Urothelium cell line (cell line): Measurements from ENCODE around the gene KCNH3.
A peak's percentile ranks its signal among the peaks of the same experiment; 100 is the strongest.

Experiments used
- DNase-seq: peaks from one replicate; pipeline ENCODE4 v3.0.0; 2011; ENCODE audit warnings: low spot score, mixed read lengths
- FAIRE-seq: peaks from 2 replicates; lab custom pipeline; 2011; peaks lifted over from hg19 to GRCh38; lab: Jason Lieb, UNC

Gene KCNH3

DNA sequence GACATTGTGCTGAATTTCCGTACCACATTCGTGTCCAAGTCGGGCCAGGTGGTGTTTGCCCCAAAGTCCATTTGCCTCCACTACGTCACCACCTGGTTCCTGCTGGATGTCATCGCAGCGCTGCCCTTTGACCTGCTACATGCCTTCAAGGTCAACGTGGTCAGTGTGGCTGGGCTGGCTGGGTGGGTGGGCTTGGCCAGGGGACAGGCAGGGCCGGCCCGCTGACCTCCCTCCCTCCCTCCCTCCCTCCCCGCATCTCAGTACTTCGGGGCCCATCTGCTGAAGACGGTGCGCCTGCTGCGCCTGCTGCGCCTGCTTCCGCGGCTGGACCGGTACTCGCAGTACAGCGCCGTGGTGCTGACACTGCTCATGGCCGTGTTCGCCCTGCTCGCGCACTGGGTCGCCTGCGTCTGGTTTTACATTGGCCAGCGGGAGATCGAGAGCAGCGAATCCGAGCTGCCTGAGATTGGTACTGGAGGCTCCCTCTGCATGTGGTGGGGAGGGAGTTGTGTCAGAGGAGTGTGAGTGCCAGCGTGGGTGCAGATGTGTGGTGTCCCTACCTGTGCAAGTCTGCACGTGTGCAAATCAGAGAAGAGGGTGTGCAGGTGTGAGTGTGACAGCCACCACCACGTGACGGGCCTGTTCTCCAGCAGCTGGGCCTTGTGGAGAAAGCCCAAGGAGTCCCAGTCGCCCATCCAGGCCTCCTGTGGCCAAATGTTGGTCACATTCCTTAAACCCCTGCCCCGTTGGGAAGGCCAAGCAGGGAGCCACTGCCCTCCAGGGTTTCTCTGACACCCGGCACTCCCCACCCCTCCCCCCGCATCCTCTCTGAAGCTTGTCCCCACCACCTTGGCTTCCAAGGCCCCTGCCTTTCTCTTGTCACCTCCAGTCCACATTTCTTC is 5.3 kb downstream of the KCNH3 start:
- FAIRE-seq (no peak), DNase-seq (no peak)

GRCh38 chr12:49545815-49546214 is 7.0 kb downstream of the KCNH3 start:
- FAIRE-seq (no peak), DNase-seq (no peak)

DNA sequence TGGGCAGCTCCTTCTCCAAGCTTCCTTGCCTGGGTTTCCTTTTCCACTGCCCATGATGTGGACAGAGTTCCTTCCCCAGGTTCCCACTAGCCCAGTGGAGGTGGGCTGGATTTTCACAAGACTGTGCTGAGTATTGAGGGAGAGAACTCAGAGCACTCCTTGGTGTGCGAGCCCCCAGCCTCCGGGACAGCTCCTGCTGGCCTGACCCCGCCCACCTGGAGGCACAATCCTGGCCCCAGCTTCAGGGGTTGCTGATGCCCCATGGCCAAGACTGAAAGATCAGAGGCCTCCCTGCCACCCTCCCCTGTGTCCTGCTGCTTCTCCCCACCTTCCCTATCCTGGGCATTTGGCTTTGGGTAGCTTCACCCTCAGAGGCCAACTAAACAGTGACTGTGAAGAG is 7.7 kb downstream of the KCNH3 start:
- FAIRE-seq: no peak

GRCh38 chr12:49547090-49547690 is 8.4 kb downstream of the KCNH3 start:
- FAIRE-seq (no peak), DNase-seq (no peak)

More for the DNA sequence above, 7.7 kb downstream of the KCNH3 start:
- no peak for DNase-seq

DNA sequence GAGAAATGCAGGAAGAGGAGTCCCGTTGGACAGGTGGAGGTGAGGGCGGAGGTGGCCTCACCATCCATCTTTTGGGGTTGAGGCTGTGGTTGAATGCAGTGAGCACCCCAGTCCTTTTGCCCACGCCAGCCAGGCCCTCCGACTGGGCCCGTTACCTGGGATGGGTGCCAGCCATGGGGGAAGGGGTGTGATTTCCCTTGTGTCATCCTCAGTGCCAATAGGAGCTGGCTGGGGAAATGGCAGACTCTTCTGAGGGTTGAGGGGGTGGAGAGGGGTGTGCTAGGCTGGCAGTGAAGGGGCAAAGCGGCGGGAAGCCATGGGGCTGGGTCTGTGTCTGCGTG is 9.6 kb downstream of the KCNH3 start:
- DNase-seq (no peak), FAIRE-seq (no peak)

DNA sequence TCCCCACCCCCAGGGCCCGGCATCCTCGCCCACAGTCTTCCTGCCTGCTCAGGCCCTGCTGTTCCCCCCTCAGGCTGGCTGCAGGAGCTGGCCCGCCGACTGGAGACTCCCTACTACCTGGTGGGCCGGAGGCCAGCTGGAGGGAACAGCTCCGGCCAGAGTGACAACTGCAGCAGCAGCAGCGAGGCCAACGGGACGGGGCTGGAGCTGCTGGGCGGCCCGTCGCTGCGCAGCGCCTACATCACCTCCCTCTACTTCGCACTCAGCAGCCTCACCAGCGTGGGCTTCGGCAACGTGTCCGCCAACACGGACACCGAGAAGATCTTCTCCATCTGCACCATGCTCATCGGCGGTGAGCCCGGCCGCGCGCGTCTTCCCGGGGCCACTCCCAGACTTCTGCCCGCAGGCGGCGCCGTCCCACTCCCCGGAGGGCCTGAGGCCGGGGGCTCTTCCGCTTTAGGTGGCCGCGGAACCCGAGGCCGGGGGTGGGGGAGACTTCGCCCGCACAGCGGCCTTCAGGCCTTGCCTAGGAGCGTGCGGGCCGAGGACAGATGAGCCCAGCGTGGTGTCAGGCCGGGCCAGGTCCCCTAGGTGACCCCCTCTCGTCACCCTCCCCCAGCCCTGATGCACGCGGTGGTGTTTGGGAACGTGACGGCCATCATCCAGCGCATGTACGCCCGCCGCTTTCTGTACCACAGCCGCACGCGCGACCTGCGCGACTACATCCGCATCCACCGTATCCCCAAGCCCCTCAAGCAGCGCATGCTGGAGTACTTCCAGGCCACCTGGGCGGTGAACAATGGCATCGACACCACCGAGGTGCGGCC is 10.2 kb downstream of the KCNH3 start:
- FAIRE-seq: no peak

DNA sequence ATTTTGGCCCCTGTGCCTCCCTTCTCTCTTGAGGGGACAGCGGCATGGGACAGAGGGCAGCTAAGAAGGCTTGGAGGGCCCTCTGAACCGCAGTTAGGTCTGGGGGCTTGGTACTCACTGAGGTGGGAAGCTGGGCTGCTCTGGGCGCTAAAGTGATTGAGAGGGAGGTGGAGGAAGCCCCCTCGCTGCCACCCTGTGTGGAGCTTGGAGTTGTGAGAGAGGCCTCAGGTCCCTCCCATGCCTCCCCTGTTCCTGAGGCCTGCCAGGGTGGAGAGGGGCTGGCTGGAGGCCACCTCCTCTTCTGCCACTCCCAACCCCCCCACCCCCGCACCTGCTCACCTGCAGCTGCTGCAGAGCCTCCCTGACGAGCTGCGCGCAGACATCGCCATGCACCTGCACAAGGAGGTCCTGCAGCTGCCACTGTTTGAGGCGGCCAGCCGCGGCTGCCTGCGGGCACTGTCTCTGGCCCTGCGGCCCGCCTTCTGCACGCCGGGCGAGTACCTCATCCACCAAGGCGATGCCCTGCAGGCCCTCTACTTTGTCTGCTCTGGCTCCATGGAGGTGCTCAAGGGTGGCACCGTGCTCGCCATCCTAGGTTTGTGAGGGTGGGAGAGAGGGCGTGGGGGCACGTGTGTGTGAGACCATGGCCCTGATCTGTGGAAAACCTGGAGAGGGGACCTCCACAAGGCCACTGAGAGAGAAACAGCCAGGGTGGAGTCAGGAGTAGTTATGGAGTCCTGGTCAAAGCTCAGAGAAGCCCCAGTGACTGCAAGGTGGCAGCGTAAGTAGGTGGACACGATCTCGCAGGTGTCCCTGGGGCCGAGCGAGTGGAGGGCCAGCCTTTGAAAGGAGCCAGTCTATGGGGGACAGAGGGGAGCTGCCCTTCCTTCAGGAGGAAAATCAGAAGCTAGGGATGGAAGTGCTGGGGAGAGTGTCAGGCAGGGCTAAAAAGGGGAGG is 11.2 kb downstream of the KCNH3 start:
- no peak for DNase-seq
- FAIRE-seq: no peak

More for the DNA sequence above, 10.2 kb downstream of the KCNH3 start:
- DNase-seq: no peak

- DNase-seq (no peak), FAIRE-seq (no peak)
Observed at GRCh38 chr12:49550693-49551252, 11.9 kb downstream of the KCNH3 start.

DNA sequence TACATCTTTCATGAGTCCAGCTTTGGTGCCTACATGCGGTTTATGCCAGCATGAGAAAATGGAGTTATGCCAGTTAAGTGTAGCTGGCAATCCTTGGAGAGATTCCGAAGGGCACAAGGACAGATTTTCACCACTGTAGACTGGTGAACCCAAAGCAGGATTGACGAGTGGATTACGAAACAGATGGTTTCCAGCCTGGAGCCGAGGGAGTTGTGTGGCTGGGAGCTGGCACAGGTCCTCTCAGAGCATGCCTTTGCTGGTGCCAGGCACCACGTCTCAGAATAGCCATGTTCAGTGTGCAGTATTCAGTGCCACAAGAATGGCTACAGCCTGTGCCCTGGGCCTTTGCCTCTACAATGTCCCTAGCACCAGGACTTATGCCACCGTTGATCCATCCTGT is 13.2 kb downstream of the KCNH3 start:
- FAIRE-seq (no peak), DNase-seq (no peak)

GRCh38 chr12:49552425-49552824 is 13.6 kb downstream of the KCNH3 start:
- DNase-seq: no peak
- FAIRE-seq: no peak

DNA sequence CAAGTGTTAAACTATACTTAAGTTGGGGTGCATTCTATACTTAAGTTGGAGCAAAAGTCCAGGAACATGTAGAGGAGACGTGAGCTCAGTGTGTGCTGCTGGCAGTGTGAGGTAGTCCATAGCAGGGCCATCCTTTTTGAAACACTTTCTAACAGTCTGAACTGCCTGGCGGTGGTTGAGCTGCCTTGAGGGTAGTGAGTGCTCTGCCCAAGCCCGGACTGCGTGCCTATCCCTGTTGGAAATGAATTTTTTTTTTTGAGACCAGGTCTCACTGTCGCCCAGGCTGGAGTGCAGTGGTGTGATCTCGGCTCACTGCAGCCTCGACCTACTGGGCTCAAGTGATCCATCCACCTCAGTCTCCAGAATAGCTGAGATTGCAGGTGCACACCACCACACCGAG is 14.1 kb downstream of the KCNH3 start:
- FAIRE-seq (no peak), DNase-seq (no peak)

DNA sequence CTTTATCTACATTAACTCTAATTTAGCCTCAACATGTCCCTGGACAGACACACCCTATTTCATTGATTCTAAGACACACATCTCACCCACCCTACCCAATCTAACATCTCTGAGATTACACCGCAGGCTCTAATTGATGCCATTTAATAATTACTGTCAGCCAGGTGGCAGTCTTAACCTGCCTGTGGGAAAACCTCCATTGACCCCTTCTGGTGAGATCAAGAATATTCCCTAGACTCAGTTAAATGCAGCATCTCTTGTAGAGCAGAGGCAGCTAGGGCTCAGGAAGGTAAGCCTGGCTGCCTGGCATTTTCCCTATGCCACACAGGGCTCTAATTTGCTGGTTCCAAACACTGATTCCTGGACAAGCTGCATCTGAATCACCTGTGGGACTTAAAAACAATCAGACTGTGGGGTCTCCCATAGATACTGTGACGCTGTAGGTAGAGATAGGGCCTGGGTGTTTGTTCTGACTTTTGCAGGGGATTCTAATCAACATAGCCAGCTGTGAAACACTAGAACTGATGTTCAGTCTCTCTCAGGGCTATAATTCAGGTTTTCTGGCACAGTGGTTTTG is 14.8 kb downstream of the KCNH3 start:
- no peak for FAIRE-seq
- DNase-seq: peak; percentile 58

GRCh38 chr12:49554266-49554665 is 15.4 kb downstream of the KCNH3 start:
- DNase-seq: no peak
- no peak for FAIRE-seq

DNA sequence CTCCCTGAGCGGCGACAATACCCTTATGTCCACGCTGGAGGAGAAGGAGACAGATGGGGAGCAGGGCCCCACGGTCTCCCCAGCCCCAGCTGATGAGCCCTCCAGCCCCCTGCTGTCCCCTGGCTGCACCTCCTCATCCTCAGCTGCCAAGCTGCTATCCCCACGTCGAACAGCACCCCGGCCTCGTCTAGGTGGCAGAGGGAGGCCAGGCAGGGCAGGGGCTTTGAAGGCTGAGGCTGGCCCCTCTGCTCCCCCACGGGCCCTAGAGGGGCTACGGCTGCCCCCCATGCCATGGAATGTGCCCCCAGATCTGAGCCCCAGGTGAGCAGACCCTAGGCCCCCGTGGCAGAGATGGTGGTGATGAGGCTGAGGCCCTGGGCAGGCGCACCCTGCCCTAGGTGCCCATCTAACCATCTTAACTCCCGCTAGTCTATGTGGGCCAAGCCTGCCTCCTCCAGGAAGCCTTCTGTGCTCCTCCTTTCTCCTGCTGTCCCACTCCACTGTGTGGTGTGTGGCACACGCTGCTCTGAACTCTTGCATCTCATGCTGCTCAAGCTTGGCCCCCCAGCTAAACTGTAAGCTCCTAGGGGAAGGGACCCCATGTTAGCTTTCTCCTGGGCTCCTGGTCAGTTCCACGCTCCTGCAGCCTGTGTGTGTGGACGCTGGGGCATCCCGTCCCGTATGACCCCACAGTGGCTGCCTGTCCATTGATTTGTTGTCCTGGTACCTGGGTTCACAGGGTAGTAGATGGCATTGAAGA is 17.0 kb downstream of the KCNH3 start:
- no peak for FAIRE-seq

GRCh38 chr12:49556391-49557186 is 17.8 kb downstream of the KCNH3 start:
- FAIRE-seq (no peak), DNase-seq (no peak)

More for the DNA sequence above, 17.0 kb downstream of the KCNH3 start:
- no peak for DNase-seq

DNA sequence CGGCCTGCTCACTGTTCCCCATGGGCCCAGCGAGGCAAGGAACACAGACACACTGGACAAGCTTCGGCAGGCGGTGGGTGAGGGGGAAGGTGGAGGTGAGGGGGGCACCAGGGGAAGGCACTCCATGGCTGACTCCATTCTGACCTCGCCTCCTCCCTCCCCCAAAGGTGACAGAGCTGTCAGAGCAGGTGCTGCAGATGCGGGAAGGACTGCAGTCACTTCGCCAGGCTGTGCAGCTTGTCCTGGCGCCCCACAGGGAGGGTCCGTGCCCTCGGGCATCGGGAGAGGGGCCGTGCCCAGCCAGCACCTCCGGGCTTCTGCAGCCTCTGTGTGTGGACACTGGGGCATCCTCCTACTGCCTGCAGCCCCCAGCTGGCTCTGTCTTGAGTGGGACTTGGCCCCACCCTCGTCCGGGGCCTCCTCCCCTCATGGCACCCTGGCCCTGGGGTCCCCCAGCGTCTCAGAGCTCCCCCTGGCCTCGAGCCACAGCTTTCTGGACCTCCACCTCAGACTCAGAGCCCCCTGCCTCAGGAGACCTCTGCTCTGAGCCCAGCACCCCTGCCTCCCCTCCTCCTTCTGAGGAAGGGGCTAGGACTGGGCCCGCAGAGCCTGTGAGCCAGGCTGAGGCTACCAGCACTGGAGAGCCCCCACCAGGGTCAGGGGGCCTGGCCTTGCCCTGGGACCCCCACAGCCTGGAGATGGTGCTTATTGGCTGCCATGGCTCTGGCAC is 18.5 kb downstream of the KCNH3 start:
- no peak for DNase-seq
- FAIRE-seq: no peak

- no peak for FAIRE-seq
- no peak for DNase-seq
Observed at GRCh38 chr12:49557917-49558215, 19.0 kb downstream of the KCNH3 start.

GRCh38 chr12:49558526-49558925 is 19.7 kb downstream of the KCNH3 start:
- DNase-seq (no peak), FAIRE-seq (no peak)
